Stimulated activated CD4-positive, alpha-beta T cell treated with anti-CD3 and anti-CD28 coated beads, Interleukin-1b, Interleukin-23, amount 100 ng/mL, for 24 hours (primary cell): ENCODE results near the gene FAM216A.
"Not testable (repeated sequence)": the region's sequence is repeated elsewhere in the genome, so short reads cannot be mapped to it uniquely, and the experiment has no call there.

Experiments used
- DNase-seq, 4 experiments: peaks; one replicate each; pipeline ENCODE4 v3.0.0-alpha.2; 2020; ENCODE audit warnings: low read depth in 4 of 4, low spot score in 1 of 4

FAM216A gene, protein sequence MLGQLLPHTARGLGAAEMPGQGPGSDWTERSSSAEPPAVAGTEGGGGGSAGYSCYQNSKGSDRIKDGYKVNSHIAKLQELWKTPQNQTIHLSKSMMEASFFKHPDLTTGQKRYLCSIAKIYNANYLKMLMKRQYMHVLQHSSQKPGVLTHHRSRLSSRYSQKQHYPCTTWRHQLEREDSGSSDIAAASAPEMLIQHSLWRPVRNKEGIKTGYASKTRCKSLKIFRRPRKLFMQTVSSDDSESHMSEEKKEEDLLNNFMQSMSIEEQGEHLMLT

DNA sequence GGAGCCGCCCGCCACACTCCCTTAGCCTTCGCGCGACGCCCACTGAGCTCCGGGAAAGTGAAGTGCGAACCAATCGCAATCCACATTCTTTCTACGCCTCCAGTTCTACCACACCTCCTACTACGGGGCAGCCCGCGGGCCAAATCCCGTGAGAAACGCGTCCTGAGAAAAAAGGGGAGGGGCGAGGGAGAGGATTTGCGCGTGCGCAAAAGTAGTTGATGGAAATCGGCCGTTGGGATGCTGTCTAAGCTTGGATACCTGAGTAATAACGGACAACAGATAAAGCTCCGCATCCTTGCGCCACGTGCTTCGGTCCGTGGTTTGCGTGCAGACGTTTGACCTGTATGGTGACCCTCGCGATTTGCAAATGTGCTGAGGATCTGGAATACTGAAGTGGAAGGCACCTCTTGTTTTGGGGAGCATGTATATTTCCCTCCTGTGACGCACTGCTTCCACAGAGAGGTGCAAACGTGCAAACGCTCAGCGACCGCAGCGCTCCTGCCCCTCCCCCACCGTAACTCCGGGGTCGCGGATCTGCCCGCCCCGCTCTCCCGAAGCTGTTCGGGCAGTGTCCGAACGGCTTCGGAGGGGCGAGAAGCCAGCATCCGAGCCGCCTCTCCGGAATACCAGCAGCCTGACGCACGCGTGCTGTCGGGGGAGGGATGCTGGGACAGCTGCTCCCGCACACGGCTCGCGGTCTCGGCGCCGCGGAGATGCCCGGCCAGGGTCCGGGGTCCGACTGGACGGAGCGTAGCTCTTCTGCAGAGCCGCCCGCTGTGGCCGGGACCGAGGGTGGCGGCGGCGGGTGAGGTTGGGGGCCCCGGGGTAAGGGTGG, at the start of gene FAM216A, which contains the start of gene GPN3:
FAM216A (plus strand) TSS at position 632 of the 835 bp plus-strand sequence; CDS start at position 663, 31 bp downstream.
GPN3 (minus strand) TSS at position 44 of the 835 bp plus-strand sequence. CDS start 54 bp downstream, outside the sequence.
- peak; percentile 86 to 91 (median 88) for DNase-seq

- DNase-seq = not testable (repeated sequence)
These were observed 48.0 kb upstream of the FAM216A start for GRCh38 chr12:110420644-110421043.

DNA sequence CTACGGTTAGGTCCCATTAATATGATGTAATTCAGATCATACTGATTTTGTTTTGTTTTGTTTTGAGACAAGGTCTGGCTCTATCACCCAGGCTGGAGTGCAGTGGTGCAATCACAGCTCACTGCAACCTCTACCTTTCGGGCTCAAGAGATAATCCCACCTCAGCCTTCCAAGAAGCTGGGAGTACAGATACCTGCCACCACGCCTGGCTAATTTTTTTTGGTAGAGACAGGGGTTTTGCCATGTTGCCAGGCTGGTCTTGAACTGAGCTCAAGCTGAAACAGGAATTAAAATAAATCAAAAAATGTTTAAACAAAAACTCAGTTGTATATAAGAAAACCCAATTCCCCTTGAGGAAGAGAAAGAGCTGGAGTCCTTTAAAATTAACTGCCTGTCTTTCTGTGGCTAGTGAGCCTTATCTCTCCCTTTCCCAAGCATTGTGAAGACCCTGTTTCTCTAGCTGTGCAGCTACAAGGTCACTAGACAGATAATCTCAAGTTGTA, 47.4 kb upstream of the FAM216A start:
- DNase-seq = no peak

GRCh38 chr12:110421701-110422100, 46.9 kb upstream of the FAM216A start:
- no peak for DNase-seq

DNA sequence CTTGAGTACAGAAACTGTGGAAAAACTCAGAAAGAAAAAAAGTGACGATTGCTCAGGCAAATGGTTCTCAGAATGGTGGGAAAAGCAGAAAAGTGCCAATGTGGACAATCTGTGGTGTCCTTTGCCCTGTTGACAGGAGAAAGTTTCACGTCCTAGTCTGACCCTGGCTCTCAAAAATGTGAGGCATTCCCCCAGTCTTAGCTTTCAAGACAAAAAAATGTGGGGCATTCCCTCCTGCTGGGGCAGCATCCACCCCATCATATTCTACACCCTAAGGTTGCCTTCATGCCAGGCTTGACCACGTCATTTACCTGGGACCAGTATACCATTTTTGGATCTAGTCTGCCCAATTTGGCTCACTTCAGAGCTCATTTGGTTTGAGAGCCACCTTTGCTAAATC, 44.4 kb upstream of the FAM216A start:
- DNase-seq = no peak

DNA sequence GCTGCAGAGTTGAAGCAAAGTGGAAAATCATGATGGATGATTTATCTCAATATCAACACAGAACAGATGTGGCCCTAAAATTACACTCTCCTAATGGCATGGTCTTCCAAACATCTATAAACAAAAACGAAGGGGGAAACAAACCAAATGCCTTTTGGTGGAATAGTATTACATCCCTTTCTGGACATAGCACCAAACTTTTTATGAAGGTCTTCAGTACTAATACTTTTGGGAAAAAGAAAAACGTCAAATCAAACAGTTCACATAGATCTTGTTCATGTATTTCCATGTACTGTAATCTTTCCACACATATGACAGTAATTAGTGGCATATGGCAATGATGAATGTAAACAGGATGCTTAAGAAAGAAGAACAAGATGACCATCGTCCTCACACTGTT, 42.2 kb upstream of the FAM216A start:
- no peak for DNase-seq

DNA sequence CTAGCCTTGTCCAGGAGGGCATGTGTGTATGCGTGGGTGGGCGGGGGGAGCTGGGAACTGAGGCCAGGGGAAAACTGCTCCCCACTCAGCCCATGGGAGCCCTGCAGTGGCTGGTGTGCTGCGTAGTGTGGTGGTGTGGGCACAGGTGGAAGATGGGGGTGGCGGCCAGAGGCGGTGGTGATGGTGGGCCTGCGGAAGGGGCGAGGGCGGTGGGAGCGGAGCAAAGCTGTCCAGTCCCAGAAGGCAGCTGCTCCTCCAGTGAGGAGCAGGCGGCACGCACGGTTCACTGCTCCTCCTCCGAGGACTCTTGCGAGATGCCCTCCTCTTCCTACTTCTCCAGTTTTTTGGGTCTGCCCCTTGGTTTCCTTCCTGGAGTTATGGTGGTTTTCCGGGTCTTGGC, 39.0 kb upstream of the FAM216A start:
- not testable (repeated sequence) for DNase-seq

DNA sequence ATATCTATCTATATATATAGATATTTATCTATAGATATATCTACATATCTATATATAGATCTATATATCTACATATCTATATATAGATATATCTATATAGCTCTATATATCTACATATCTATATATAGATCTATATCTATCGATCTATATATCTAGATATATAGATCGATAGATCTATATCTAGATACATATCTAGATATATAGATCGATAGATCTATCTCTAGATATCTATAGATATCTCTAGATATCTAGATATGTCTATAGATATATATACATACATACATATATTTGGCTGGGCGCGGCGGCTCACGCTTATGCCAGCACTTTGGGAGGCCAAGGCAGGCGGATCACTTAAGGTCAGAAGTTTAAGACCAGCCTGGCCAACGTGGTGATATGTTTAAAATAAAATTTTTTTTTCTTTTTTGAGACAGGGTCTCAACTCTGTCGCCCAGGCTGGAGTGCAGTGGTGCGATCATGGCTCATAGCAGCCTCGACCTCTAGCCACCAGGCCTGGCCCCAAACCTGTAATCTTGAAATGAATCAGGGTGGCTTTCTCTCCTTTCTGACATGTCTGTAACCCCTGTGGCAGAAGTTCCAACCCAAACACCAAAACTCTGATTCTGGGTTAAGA, 36.6 kb upstream of the FAM216A start:
- no peak for DNase-seq

GRCh38 chr12:110436231-110436630, 32.4 kb upstream of the FAM216A start:
- DNase-seq = no peak

DNA sequence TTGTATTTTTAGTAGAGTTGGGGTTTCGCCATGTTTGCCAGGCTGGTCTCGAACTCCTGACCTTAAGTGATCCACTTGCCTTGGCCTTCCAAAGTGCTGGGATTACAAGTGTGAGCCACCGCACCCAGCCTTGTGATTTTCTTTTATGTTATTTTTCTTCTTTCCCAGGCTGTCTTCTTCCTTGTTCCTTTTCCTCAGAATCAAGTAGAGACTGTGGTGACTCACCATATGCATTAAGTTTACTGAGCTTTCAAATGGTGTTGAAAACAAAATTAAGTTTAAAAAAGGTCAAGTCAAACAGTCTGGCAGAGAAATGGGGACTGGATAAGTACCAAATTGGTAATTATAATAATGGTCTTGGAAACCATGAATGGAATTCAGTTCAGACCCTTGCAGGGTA, 24.2 kb upstream of the FAM216A start:
- no peak for DNase-seq

GRCh38 chr12:110449799-110450497, 18.7 kb upstream of the FAM216A start, which contains the start of gene ARPC3:
Gene ARPC3 (minus strand): TSS chr12:110450337. CDS start chr12:110450260, 77 bp downstream.
- peak; percentile 80 to 94 (median 87) for DNase-seq

DNA sequence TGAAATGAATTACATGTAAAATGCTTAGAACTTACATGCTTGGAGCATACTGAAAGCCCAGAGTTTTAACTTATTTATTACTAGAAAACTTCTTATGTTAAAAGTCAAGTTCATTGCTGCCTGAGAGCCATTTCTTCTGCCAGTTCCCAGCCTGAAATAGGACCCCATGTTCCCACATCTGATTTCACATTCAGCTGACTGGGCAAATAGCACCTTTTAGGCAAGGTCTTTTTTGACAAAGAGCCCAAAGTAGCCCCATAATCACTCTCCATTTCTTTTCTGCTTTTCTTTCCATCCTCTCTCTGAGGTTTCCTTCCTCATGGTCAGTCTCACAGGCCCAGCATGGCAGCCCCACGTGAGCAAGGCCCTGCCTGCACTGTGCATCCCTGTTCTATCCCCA, 17.4 kb upstream of the FAM216A start:
- DNase-seq = no peak

- DNase-seq = no peak
These were observed 14.9 kb upstream of the FAM216A start for GRCh38 chr12:110453569-110454296.

- DNase-seq = no peak
These were observed 9.9 kb upstream of the FAM216A start for GRCh38 chr12:110458756-110459155.

DNA sequence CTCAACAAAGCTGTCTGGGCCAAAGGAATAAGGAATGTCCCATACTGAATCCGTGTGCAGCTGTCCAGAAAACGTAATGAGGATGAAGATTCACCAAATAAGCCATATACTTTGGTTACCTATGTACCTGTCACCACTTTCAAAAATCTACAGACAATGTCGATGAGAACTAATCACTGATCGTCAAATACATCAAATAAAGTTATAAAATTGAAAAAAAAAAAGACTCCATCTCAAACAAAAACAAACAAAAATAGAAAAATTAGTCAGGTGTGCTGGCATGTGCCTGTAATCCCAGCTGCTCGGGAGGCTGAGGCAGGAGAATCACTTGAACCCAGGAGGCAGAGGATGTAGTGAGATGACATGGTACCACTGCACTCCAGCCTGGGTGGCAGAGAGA, 7.5 kb upstream of the FAM216A start:
- DNase-seq = not testable (repeated sequence)

- DNase-seq = no peak
These were observed 3.6 kb upstream of the FAM216A start for GRCh38 chr12:110465024-110465423.

- DNase-seq = not testable (repeated sequence)
These were observed 2.9 kb upstream of the FAM216A start for GRCh38 chr12:110465765-110466164.

- DNase-seq = no peak
These were observed 1.9 kb upstream of the FAM216A start for GRCh38 chr12:110466791-110467190.

DNA sequence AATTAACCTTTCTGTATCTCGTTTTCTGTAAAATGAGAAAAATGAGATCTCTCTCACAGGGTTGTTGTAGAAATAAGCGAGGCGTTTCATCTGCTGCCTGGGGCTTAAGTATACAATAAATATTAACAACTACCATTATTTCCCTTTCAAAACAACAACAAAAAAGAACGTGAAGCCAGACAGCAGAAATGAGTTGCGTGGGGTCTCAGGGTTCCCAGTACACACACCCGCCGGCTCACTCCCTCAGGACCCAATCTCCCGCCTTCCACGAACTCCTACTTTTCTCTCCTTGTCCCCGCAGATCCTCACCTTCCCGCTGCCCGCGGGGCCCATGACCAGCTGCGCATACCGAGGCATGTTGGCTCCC, 815 bp upstream of the FAM216A start:
- no peak for DNase-seq

- no peak for DNase-seq
These were observed 6.8 kb downstream of the FAM216A start for GRCh38 chr12:110475426-110475825.
